ENCODE results near the gene WSCD1. TPM values are rescaled to one million over a fixed set of nuclear protein-coding genes. Genes with fewer than 3 reads are reported as not detected.

Gene WSCD1
- total and polyA plus RNA-seq, 4 experiments from 2014 or later, result 0.29 to 0.47 TPM; not detected in 2

DNA sequence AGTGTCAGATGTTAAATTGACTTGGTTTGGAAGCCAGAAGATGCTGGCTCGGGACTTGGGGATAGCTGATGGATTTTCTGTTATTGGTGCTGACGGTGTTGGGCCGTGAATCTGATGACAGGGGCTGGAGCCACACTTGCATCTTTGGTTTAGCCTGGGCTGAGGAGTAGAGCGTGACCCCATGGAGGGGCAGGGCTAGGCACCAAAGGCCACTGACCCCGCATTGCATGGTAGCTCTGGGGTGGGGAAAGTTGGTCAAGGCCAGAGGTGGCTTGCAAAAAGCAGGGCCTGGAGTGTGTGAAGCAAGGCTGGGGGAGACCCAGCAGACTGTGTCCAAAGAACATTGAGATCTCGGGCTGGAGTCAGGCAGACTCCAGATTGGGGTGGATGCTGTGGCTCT lies 25.3 kb downstream of the WSCD1 start:
- CTCF ChIA-PET (ENCODE audit: partially characterized antibody), result no interaction called here
- DNase-seq, result no peak
- Histone ChIP-seq H3K27ac (ENCODE audit: low read depth, low read length) (no peak overlapping the region), H3K4me1 (ENCODE audit: insufficient read depth, low read length) (no peaks in the 10 kb centered on the region), H3K4me3 (ENCODE audit: low read length in 2 of 2) (no peak overlapping the region), H3K36me3 (ENCODE audit: insufficient read depth, low read length) (no peaks in the 10 kb centered on the region), H3K9me3 (ENCODE audit: control insufficient read depth in 1 of 2, low read length in 2 of 2) (no peaks in the 10 kb centered on the region), H3K27me3 (ENCODE audit: insufficient read depth, low read length) (no peaks in the 10 kb centered on the region)
- intact Hi-C loops (cut with micrococcal nuclease), result no loop called here
- Mint-ChIP-seq H3K36me3 (no peaks in the 10 kb centered on the region), H3K4me3 (no peak overlapping the region), H3K9me3 (no peaks in the 10 kb centered on the region), H3K4me1 (no peaks in the 10 kb centered on the region), H3K27ac (no peak overlapping the region), H3K27me3 (peaks cover 1 to 4% of the 10 kb centered on the region in 2 donors)
- POLR2A ChIA-PET (ENCODE audit: partially characterized antibody), result no interaction called here

DNA sequence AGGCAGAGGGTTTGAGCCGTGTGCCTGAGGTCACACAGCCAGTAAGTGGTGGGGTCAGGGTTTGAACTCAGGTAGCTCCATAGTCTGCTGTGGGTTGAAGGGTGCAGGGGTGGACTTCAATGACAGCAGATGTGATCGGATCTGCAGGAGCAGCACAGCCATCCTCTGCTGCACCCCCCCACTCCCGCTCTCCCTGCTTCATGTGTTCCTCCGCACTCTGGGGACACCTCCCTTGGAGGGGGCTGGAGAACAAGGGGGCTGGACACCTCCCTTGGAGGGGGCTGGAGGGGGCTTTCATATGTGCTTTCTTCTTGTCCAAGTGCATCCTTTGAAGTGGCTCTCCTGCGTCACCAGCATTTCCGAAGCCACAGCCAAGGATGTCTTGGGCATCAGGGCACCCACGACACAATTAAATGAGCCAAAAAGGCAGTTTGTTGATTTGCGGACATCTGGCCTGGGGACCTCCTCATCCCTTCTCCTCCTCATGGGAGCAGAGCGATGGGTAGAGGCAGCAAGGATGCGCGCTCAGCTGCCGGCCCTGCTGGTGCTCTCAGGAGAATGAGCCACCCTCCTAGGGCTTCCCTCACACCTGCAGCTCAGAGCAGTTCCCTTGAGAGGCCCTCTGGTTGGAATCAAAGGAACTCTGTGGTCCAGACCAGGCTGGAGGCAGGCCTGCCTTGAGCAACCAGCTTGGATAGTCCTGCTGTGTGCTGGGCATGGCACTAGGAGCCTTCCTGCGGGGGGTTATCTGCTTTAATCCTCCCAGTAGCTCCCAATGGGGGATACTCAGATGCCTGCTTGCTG lies 26.2 kb downstream of the WSCD1 start:
- Histone ChIP-seq H3K9me3 (ENCODE audit: control insufficient read depth in 1 of 2, low read length in 2 of 2) (no peaks in the 10 kb centered on the region), H3K27ac (ENCODE audit: low read depth, low read length) (no peak overlapping the region), H3K36me3 (ENCODE audit: insufficient read depth, low read length) (no peaks in the 10 kb centered on the region), H3K4me1 (ENCODE audit: insufficient read depth, low read length) (no peaks in the 10 kb centered on the region), H3K27me3 (ENCODE audit: insufficient read depth, low read length) (no peaks in the 10 kb centered on the region), H3K4me3 (ENCODE audit: low read length in 2 of 2) (no peak overlapping the region)
- H3K9me3 Mint-ChIP-seq, result no peaks in the 10 kb centered on the region
- no peak overlapping the region for H3K27ac Mint-ChIP-seq
- no peaks in the 10 kb centered on the region for H3K36me3 Mint-ChIP-seq
- CTCF ChIA-PET (ENCODE audit: partially characterized antibody), result no interaction called here
- no peak for DNase-seq
- H3K4me3 Mint-ChIP-seq, result no peak overlapping the region
- intact Hi-C loops (cut with micrococcal nuclease), result no loop called here
- H3K27me3 Mint-ChIP-seq, result peaks cover 4% of the 10 kb centered on the region in 2 donors
- POLR2A ChIA-PET (ENCODE audit: partially characterized antibody), result no interaction called here
- H3K4me1 Mint-ChIP-seq, result no peaks in the 10 kb centered on the region

- ChIA-PET POLR2A (ENCODE audit: partially characterized antibody) (no interaction called here), CTCF (ENCODE audit: partially characterized antibody) (no interaction called here)
- intact Hi-C loops (cut with micrococcal nuclease), result no loop called here
- no peaks in the 10 kb centered on the region for H3K36me3 ChIP-seq (ENCODE audit: insufficient read depth, low read length)
- Mint-ChIP-seq H3K36me3 (no peaks in the 10 kb centered on the region), H3K9me3 (no peaks in the 10 kb centered on the region), H3K4me3 (no peak overlapping the region), H3K27ac (no peak overlapping the region), H3K4me1 (no peaks in the 10 kb centered on the region), H3K27me3 (peaks cover 4% of the 10 kb centered on the region in 2 donors)
- DNase-seq, result no peak
- no peak overlapping the region for H3K27ac ChIP-seq (ENCODE audit: low read depth, low read length)
- no peaks in the 10 kb centered on the region for H3K4me1 ChIP-seq (ENCODE audit: insufficient read depth, low read length)
- no peaks in the 10 kb centered on the region for H3K9me3 ChIP-seq (ENCODE audit: control insufficient read depth in 1 of 2, low read length in 2 of 2)
- no peak overlapping the region for H3K4me3 ChIP-seq (ENCODE audit: low read length in 2 of 2)
- H3K27me3 ChIP-seq (ENCODE audit: insufficient read depth, low read length), result no peaks in the 10 kb centered on the region
Observed at GRCh38 chr17:6097005-6097279, 26.8 kb downstream of the WSCD1 start.

- H3K4me3 Mint-ChIP-seq, result no peak overlapping the region
- intact Hi-C loops (cut with micrococcal nuclease), result no loop called here
- H3K36me3 ChIP-seq (ENCODE audit: insufficient read depth, low read length), result no peaks in the 10 kb centered on the region
- H3K4me1 Mint-ChIP-seq, result no peaks in the 10 kb centered on the region
- H3K9me3 Mint-ChIP-seq, result no peaks in the 10 kb centered on the region
- DNase-seq, result no peak
- no peak overlapping the region for H3K4me3 ChIP-seq (ENCODE audit: low read length in 2 of 2)
- H3K27ac Mint-ChIP-seq, result no peak overlapping the region
- ChIA-PET CTCF (ENCODE audit: partially characterized antibody) (no interaction called here), POLR2A (ENCODE audit: partially characterized antibody) (no interaction called here)
- no peak overlapping the region for H3K27ac ChIP-seq (ENCODE audit: low read depth, low read length)
- no peaks in the 10 kb centered on the region for H3K27me3 ChIP-seq (ENCODE audit: insufficient read depth, low read length)
- H3K36me3 Mint-ChIP-seq, result no peaks in the 10 kb centered on the region
- no peaks in the 10 kb centered on the region for H3K9me3 ChIP-seq (ENCODE audit: control insufficient read depth in 1 of 2, low read length in 2 of 2)
- no peaks in the 10 kb centered on the region for H3K4me1 ChIP-seq (ENCODE audit: insufficient read depth, low read length)
- peaks cover 4% of the 10 kb centered on the region in 2 donors for H3K27me3 Mint-ChIP-seq
Observed at GRCh38 chr17:6098050-6098822, 28.1 kb downstream of the WSCD1 start.

GRCh38 chr17:6098823-6099180 lies 28.6 kb downstream of the WSCD1 start:
- intact Hi-C loops (cut with micrococcal nuclease), result no loop called here
- no peak for DNase-seq
- no peaks in the 10 kb centered on the region for H3K4me1 ChIP-seq (ENCODE audit: insufficient read depth, low read length)
- Mint-ChIP-seq H3K9me3 (no peaks in the 10 kb centered on the region), H3K36me3 (no peaks in the 10 kb centered on the region), H3K4me3 (no peak overlapping the region), H3K27ac (no peak overlapping the region), H3K4me1 (no peaks in the 10 kb centered on the region), H3K27me3 (peaks cover 4% of the 10 kb centered on the region in 2 donors)
- POLR2A ChIA-PET (ENCODE audit: partially characterized antibody), result no interaction called here
- H3K4me3 ChIP-seq (ENCODE audit: low read length in 2 of 2), result no peak overlapping the region
- CTCF ChIA-PET (ENCODE audit: partially characterized antibody), result no interaction called here
- no peak overlapping the region for H3K27ac ChIP-seq (ENCODE audit: low read depth, low read length)
- no peaks in the 10 kb centered on the region for H3K27me3 ChIP-seq (ENCODE audit: insufficient read depth, low read length)
- H3K36me3 ChIP-seq (ENCODE audit: insufficient read depth, low read length), result no peaks in the 10 kb centered on the region
- H3K9me3 ChIP-seq (ENCODE audit: control insufficient read depth in 1 of 2, low read length in 2 of 2), result no peaks in the 10 kb centered on the region

- intact Hi-C loops (cut with micrococcal nuclease), result no loop called here
- no peaks in the 10 kb centered on the region for H3K27me3 ChIP-seq (ENCODE audit: insufficient read depth, low read length)
- ChIA-PET POLR2A (ENCODE audit: partially characterized antibody) (no interaction called here), CTCF (ENCODE audit: partially characterized antibody) (no interaction called here)
- H3K27me3 Mint-ChIP-seq, result peaks cover 0 to 6% of the 10 kb centered on the region in 2 donors
- no peaks in the 10 kb centered on the region for H3K4me1 Mint-ChIP-seq
- H3K36me3 ChIP-seq (ENCODE audit: insufficient read depth, low read length), result no peaks in the 10 kb centered on the region
- no peaks in the 10 kb centered on the region for H3K4me1 ChIP-seq (ENCODE audit: insufficient read depth, low read length)
- no peak overlapping the region for H3K27ac ChIP-seq (ENCODE audit: low read depth, low read length)
- H3K27ac Mint-ChIP-seq, result no peak overlapping the region
- H3K4me3 ChIP-seq (ENCODE audit: low read length in 2 of 2), result no peak overlapping the region
- no peak for DNase-seq
- no peaks in the 10 kb centered on the region for H3K9me3 ChIP-seq (ENCODE audit: control insufficient read depth in 1 of 2, low read length in 2 of 2)
- H3K36me3 Mint-ChIP-seq, result no peaks in the 10 kb centered on the region
- H3K4me3 Mint-ChIP-seq, result no peak overlapping the region
- no peaks in the 10 kb centered on the region for H3K9me3 Mint-ChIP-seq
Observed at GRCh38 chr17:6099492-6099891, 29.3 kb downstream of the WSCD1 start.

- Mint-ChIP-seq H3K27ac (no peak overlapping the region), H3K27me3 (peaks cover 0 to 10% of the 10 kb centered on the region in 2 donors), H3K36me3 (no peaks in the 10 kb centered on the region), H3K4me1 (no peaks in the 10 kb centered on the region), H3K9me3 (no peaks in the 10 kb centered on the region), H3K4me3 (no peak overlapping the region)
- Histone ChIP-seq H3K9me3 (ENCODE audit: control insufficient read depth in 1 of 2, low read length in 2 of 2) (no peaks in the 10 kb centered on the region), H3K36me3 (ENCODE audit: insufficient read depth, low read length) (no peaks in the 10 kb centered on the region), H3K27me3 (ENCODE audit: insufficient read depth, low read length) (no peaks in the 10 kb centered on the region), H3K4me3 (ENCODE audit: low read length in 2 of 2) (no peak overlapping the region), H3K27ac (ENCODE audit: low read depth, low read length) (no peak overlapping the region), H3K4me1 (ENCODE audit: insufficient read depth, low read length) (no peaks in the 10 kb centered on the region)
- intact Hi-C loops (cut with micrococcal nuclease), result no loop called here
- POLR2A ChIA-PET (ENCODE audit: partially characterized antibody), result no interaction called here
- CTCF ChIA-PET (ENCODE audit: partially characterized antibody), result no interaction called here
- no peak for DNase-seq
Observed at GRCh38 chr17:6100146-6100545, 30.0 kb downstream of the WSCD1 start.
